Measurements from ENCODE around the gene DPM1.

The DPM1 gene

DNA sequence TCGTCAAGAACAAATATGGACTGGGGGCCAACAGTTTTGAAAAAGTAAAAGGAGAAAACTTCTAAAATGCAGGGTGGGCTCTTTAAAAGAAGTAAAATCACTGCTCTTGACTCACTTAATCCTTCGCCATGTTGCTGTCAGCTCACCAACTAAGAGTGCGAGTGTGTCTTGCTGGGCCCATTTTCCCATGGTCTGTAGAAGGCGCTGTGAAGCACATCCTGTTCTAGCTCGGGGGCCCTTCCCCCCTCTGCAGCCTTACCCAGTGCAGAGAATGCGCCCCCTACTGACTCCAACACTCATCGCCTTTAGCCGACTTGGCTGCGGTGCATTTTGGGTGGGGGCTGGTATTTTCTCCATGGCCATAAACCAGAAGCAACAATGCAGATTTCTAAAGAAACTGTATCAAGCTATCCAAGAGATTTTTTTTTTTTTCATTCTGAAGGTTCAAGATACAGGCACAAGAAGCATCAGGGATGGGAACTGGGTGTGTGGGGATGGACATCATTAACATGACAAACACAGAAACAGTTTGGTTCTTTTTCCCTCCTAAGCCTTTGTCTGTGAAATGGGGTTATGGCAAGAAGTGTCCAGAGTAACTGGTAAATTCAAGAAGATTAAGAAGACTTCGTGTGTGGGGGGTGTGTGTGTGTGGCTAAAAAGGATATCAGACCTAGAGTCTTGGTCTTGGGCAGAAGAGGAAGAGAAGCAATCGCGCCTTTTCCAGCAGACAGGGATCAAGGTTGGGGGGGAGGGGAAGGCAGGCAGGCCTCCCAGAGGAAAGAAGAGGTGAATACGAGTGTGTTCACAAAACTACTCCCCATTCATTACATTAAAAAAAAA, 28.8 kb downstream of the DPM1 start:
- peak; percentile 86 for DNase-seq

DNA sequence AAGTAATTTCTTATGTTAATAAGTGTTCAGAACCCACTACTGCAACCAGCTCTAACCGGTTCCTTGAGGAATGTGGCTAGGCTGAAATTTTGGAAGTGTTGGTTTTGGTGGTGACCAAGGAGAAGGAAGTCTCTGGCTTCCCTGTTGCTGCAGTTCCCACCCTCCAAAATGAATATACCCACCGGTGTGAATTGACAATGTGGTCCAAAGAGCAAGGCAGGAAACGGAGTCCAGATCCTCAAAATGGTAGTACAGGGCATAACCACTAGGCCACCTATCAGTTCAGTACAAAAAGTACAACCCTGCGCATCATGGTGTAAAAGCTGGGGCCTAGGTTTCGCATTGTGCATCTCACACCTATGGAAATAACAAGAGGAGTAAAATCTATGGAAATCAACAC, 29.9 kb downstream of the DPM1 start:
- DNase-seq = no peak

DNA sequence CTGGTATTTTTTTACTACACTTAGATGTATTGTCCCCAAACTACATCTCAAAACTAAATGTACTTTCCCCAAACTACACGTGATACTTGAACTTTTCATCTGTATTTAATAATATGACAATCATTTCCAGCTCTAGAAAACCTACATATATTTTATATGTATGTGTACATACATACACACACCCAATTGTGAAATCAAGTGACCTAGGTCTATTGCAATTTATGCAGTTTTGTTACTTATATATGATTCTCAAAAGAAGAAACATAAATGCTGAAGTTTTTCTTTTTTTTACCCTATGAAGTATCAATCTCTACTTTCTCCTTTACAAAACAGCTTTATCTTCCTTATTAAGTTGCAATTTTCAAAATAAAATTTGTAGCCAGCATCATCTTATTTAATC, 31.8 kb downstream of the DPM1 start:
- no peak for DNase-seq

DNA sequence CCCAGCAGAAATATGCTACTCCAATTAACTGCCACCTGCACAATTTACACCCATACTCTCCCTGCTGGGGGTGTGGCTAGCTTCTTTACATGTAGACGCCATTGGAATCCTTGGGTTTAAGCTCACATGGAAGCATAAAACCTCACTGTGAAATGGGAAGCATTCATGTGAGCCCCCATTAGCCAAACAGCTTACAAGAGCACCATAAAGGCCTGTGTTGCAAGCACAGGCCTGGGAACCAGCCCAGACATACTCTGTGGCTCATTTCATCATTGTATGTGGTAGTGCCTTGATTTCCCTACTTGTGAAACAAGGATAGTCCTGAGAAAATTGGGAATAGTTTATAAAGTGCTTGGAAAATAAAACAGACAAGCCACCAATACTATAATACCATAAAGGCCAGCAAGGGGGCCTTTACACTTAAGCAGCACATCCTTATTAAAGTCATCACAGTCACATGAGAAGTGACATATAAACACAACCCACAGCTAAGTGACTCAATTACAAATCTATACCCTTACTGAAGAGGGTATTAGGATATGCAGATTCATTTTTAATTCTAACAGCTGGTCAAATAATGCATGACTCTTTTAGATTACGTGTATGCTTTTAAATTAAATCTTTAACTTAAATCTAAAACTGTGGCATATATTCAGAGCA, 33.9 kb downstream of the DPM1 start:
- DNase-seq = no peak

DNA sequence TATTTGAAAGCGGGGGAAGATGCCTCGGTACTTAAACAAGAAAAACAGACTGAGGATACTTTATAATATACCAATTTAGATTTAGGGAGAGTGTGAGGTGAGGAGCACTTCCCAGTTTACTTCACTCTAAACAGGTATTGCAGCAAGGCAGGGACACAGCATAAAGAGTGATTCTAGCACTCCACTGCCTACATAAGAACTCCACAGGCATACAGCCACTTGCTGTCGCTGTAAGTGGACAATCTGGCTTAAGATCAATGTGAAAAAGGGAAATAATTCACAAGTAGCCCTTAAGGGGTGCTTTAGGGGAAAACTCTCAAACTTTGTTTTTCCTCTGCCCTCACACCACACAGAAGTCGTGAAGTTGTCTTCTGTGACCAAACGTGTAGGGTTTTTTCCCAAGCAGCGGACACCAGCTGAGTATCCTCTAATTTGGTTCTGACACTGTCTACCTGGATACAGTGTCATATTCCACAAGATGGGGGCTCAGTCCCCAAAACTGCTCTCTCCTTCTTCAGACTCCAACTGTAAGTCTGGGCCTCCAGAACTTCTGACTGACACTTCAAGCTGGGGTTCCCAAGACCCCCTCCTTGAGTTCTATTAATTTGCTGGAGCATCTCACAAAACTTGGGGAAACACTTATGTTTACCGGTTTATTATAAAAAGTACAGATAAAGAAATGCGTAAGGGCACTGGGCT, 36.4 kb downstream of the DPM1 start:
- no peak for DNase-seq

DNA sequence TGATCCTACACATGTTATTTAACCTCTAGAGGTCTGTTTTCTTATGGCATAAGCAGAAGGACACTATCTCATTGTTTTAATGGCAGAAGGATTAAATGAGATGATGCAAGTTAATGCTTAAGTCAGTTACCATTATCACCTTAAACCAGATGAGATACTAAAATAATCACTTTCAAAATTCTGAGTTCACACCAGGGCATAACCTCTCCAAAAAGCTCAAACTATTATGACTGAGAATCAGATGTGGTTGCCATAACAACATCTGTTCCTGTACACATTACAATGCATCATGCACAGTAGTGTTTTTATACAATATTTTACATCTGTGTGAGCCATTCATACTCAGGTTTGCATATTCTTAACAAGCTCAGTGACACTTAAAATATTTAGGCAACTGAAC, 37.3 kb downstream of the DPM1 start:
- DNase-seq = no peak

DNA sequence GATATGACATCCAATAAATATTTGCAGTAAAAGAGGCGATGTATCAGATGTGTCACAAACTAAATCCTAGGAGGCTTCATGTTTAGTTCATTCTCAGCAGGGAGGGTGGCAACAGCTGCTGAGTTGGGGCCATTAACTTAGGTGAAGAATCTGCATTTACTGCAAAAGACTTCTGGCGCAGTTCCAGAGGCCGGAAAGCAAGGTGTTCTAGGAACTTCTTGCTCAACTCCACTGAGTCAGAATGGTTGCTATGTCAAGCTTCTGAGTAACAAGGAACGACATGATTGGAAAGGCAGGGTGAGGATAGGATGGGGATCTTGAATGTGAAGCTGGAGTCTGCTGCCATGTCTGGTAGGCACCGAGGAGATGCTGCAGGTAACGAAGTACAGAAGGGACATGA, 38.8 kb downstream of the DPM1 start:
- no peak for DNase-seq

DNA sequence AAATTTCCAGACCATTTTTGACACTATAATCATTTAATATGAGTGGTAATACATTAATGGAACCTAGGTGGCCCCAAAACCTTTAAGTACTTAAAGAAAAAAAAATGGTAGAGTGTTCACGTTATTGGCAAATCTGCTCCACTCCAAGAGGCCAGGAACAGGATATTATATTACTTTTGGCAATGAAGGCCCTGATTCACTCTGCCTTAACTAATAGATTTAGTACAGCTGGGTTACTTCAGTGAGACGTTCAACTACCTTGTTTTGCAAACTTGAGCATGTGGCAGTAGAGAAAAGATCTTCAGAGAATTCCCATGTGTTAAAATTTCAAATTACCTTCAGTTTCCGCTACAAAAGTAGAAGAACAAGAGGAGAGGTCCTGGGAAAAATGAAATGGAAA, 39.9 kb downstream of the DPM1 start:
- no peak for DNase-seq

DNA sequence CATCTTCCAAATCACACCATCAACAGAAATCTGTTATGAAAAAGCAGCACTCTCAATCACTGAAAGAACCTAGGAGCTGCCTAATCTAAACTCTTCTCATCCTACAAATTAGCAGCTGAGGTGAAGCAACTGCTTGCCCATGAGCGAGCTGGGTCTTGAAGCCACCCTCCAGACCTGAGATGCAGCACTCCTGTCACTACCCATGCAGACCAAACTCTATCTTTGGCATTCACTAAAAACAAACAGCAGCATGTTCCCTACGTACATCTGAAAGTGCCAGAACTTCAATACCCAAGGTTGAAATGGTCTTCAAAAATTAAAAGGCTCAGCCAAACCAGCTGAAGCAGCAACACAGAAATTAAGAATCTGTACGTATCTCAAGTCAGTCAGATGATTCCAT, 41.4 kb downstream of the DPM1 start:
- DNase-seq = no peak

DNA sequence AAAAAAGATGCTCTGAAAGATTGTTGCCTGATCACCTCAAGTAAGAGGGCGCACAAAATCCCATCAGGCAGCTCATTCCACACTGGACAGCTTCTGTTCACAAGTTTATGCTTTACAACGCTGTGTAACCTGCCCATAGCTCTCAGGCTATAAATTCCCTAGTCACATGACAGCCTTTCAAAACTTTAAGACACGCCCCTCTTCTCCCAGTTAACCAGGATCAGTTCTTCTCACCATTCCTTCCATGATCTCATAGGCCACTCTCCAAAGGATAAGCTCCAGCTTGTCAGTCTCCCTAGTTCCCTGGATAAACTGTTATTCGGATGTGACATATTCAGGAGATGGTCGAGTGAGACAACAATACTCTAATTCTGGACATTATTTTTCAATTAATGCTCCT, 42.1 kb downstream of the DPM1 start:
- no peak for DNase-seq

DNA sequence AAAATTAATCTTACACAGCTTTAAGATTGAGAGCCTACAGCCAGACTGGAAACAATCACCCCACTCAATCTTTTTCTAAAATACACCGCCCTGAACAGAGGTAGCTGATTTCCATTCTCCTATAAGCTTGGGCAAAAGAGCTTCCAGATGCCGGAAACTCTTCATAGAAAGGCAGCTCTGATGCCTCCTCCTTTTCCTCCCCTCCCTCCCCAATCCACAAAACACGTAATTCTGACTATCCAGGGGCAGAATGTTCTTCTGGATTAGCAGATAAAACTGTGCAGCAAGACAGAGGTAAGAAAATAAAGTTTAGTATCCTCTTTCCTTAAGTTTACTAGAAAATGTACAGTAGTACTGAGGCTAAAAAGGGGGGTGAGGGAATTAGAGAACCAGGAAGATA, 42.9 kb downstream of the DPM1 start:
- DNase-seq = no peak

DNA sequence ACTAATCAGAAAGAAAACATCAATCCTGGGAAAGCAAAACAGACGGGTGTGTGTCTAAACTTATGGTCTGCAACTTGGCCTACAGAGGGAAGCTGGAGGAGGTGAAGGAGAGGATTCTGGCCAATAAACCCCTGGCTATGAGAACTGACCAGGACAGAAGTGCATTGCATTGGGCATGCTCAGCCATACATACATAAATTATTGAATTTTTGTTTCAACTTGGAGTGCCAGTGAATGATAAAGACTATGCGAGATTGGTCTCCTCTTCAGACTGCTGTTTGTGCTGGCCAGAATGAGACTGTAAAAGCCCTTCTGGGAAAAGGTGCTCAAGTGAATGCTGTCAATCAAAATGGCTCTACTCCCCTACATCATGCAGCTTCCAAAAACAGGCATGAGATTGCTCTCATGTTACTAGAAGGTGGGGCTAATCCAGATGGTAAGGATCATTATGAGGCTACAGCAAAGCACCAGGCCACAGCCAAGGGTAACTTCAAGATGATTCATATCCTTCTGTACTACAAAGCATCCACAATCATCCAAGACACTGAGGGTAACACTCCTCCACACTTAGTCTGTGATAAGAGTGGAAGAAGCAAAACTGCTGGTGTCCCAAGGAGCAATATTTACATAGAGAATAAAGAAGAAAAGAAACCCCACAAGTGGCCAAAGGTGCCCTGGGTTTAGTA, 44.5 kb downstream of the DPM1 start:
- DNase-seq = no peak

DNA sequence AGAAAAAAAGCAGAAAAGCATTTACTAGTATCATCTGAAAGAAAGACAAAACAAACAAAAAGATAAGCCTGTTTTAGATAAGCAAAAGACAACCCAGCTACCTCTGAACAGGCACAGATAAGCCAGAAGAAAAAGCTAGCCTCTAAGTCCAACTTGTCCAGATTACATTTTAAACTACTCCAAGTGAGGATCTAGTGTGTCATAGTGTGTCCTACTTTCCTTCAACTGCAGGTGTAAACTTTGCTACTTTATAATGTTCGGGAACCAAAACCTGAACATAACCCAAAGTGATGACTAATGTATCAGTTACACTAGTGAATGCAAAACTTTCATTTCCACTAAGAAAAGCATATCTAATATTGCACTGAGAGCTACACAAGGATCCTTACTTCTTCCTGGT, 46.6 kb downstream of the DPM1 start:
- no peak for DNase-seq

DNA sequence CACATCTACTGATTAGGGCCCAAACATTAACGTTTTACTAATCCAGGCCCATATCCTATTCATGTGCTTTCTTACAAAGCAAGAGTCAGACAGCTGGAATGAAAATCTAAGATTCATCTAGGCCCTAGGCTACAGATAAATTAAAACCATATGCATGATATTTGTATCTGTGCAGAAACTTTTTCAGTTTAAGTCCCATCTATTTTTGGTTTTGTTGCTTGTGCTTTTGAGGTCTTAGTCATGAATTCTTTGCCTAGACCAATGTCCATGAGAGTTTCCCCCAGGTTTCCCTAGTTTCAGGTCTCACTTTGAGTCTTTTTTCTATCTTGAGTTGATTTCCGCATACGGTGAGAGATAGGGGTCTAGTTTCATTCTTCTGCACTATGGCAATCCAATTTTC, 47.3 kb downstream of the DPM1 start:
- no peak for DNase-seq

DNA sequence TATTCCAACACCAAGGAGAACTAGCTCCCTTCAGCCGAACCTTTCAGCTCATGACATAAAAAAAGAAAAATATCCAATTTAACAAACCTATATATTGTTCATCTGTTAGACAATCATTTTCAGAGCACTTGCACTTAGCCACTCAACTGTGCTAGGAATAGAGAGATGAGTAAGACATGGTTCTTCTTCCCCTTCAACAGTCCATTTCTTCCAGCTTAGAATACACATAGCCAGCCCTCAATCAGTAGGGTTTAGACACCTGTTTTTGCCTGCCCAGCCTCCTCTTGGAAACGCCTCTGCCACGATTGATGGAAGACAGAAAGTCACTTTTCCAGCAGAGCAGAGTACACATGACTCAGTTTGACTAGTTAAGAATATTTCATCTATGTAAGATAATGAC, 48.9 kb downstream of the DPM1 start:
- DNase-seq = no peak

DNA sequence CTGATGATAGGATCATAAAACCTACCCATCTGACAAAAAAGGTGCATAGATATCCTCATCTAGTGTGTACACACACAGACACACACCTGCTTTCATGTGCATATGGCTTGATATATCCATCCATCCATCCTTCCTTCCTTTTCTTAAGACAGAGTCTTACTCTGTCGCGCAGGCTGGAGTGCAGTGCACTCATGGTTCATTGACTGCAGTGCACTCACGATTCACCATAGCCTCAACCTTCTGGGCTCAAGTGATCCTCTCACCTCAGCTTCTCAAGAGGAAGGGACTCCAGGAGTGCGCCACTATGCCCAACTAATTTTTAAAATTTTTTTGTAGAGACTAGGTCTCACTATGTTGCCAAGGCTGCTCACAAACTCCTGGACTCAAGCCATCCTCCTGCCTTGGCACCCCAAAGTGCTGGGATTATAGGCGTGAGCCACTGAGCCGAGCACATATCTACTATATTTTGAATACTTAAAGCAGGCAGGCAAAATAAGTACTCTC, 54.2 kb downstream of the DPM1 start:
- DNase-seq = no peak

DNA sequence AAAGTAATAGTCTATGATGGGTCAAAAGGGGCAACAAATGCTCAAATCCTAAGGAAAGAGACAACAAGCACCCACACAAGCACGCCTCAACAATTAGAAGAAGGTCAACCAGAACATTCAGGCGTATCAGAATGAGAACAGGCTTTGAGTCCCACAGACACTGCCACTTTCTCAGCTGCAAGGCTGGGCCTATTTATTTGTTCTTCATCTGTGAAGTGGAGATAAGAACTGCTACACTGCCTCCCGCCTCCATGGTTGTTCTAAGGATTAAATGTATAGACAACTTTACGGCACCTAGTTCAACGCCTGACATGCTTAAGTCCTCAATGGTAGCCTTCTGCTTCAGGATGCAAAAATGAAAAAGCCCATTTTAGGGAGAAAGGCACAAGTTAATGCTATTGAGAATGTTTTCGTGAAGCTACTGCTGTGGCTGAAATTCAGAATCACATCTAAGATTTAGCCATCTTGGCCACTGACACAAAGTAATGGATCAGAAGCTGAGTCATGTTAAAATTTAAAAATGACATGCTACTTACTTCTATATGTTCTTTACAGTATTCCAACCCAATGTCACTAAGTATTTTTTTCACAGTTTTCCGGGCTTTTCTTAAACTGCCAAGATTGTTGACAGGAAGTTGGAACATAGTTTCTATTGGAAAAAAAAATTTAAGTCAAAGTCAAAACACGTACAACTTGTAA, 54.8 kb downstream of the DPM1 start:
- no peak for DNase-seq

DNA sequence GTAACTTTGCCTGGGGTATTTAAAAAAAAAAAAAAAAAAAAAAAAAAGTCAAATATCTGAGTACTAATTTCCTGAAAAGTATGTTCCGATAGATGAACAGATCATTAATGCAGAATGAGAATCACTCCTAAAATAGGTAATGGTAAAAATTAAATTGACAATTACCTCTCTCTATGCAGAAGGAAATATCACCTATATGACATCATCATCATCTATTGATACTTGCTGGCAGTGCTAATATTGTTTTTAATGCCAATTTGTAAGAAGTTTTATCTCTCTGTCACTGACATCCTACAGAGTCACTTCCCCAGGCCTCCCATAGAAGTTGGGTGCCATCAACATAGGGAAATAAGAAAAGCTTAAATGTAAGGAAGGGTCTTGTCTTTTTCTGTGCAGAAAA, 57.0 kb downstream of the DPM1 start:
- DNase-seq = no peak

DNA sequence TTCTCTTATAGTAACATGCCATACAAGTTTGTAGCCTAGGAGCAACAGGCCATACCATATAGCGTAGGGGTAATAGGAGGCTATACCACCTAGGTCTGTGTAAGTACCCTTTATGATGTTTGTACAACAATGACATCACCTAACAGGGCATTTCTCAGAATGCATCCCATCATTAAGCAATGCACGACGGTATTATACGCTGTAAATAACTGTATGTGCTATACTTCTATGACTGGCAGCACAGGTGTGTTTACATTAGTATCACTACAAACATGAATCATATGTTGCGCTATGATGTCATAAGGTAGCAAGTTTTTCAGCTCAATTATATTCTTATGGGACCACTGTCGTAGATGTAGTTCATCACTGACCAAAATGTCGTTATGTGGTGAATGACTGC, 58.1 kb downstream of the DPM1 start:
- no peak for DNase-seq

DNA sequence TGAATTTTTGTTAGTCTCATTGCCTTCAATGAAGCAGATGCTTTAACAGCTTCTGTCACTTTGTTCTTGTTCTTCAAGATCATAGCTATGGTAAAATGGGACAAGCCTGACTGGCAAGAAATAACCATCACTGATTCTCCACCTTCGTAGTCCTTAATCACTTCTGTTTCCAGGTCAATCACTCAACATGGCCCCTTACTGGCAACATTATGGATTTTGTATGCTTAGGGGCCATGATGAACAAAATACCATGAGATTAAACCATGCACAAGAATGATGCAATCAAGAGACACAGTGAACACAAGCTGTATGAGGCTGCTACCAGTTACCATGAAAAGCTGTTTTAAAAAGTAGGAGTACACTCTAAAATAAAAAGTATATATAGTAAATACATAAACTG, 59.9 kb downstream of the DPM1 start:
- DNase-seq = no peak

DNA sequence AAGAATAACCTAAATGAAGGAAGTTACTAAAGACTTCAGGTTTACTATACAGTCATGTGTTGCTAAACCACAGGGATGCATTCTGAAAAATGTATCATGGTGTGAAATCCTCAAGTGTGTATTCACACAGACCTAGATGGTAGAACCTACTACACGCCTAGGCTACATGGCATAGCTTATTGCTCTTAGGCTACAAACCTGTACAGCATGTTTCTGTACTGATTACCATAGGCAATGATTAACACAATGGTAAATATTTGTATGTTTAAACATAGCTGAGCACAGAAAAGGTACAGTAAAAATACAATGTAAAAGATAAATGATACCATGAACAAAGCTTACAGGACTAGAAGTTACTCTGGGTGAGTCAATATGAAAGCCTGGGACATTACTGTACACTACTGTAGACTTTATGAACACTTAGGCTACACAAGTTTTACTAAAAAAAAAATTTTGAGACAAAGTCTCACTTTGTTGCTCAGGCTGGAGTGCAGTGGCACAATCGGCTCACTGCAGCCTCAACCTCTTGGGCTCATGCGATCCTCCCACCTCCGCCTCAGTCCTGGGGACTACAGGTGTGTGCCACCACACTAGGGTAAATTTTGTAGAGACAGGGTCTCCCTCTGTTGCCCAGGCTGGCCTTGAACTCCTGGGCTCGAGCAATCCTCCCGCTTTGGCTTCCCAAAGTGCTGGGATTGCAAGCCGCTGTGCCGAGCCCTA, 63.1 kb downstream of the DPM1 start:
- DNase-seq = no peak

DNA sequence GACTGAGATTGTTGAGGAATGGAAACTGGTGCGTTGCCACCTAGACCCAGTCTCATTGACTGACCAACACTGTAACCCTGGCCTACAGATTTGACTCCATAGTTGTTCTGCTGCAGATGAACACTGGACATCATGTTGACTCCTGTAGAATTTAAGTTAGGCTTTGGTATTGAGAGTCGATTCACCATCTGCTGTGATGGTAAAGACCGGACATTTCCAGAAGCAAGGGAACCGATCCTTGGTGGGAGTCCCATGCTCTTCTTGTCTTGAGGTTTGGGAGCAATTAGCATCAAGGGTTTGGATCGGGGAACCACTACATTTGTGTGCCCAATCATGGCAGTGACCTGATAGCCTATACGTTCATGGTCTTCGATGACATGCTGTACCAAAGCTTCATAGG, 64.7 kb downstream of the DPM1 start:
- no peak for DNase-seq
